Loucy (cell line): ENCODE results near the gene SH2D6.
"Not testable (repeated sequence)": the region's sequence is repeated elsewhere in the genome, so short reads cannot be mapped to it uniquely, and the experiment has no call there.

Experiments
- EZH2phosphoT487 ChIP-seq: fragments of 200-600 bp; IDR thresholded peaks from 2 replicates; pipeline ENCODE4 v1.6.1; 2018; ENCODE audit warnings: antibody characterized with exemption, mild to moderate bottlenecking, moderate library complexity, borderline replicate concordance
- TF ChIP-seq, protein P1 (sequence below): fragments of 200-600 bp; sonication (generic); conservative IDR thresholded peaks from 2 replicates; pipeline ENCODE4 v1.5.1; 2014; ENCODE audit warnings: mild to moderate bottlenecking, antibody characterized with exemption, low read length

DNA sequence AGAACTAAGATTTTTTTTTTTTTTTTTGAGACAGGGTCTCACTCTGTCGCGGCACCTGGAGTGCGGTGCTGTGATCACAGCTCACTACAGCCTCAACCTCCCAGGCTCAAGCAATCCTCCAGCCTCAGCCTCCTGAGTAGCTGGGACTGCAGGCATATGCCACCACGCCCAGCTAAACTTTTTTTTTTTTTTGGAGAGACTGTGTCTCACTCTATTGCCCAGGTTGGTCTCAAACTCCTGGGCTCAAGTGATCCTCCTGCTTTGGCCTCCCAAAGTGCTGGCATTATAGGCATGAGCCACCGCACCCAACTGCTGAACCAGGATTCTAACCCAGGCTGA, 4.1 kb upstream of the SH2D6 start:
- TF ChIP-seq, protein P1, sequence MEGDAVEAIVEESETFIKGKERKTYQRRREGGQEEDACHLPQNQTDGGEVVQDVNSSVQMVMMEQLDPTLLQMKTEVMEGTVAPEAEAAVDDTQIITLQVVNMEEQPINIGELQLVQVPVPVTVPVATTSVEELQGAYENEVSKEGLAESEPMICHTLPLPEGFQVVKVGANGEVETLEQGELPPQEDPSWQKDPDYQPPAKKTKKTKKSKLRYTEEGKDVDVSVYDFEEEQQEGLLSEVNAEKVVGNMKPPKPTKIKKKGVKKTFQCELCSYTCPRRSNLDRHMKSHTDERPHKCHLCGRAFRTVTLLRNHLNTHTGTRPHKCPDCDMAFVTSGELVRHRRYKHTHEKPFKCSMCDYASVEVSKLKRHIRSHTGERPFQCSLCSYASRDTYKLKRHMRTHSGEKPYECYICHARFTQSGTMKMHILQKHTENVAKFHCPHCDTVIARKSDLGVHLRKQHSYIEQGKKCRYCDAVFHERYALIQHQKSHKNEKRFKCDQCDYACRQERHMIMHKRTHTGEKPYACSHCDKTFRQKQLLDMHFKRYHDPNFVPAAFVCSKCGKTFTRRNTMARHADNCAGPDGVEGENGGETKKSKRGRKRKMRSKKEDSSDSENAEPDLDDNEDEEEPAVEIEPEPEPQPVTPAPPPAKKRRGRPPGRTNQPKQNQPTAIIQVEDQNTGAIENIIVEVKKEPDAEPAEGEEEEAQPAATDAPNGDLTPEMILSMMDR, result not testable (repeated sequence)
- TF ChIP-seq EZH2phosphoT487, result not testable (repeated sequence)
